C4-2B (cell line): ENCODE results near the gene RBMS1.
"Not testable (repeated sequence)": the region's sequence is repeated elsewhere in the genome, so short reads cannot be mapped to it uniquely, and the experiment has no call there.

Source experiments
- ZFX ChIP-seq: fragments of 450-650 bp; IDR thresholded peaks from 2 replicates; pipeline ENCODE4 v1.6.1; 2017
- TF ChIP-seq, protein P1 (sequence below): fragments of 450-650 bp; conservative IDR thresholded peaks from 2 replicates; pipeline ENCODE4 v1.5.1; 2017; ENCODE audit warnings: mild to moderate bottlenecking

DNA sequence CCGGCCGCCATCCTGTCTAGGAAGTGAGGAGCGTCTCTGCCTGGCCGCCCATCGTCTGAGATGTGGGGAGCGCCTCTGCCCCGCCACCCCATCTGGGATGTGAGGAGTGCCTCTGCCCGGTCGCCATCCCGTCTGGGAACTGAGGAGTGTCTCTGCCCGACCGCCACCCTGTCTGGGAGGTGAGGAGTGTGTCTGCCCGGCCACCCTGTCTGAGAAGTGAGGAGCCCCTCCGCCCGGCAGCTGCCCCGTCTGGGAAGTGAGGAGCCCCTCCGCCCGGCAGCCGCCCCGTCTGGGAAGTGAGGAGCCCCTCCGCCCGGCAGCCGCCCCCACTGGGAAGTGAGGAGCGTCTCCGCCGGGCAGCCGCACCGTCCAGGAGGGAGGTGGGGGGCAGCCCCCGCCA is 44.8 kb downstream of the RBMS1 start:
- TF ChIP-seq, protein P1, sequence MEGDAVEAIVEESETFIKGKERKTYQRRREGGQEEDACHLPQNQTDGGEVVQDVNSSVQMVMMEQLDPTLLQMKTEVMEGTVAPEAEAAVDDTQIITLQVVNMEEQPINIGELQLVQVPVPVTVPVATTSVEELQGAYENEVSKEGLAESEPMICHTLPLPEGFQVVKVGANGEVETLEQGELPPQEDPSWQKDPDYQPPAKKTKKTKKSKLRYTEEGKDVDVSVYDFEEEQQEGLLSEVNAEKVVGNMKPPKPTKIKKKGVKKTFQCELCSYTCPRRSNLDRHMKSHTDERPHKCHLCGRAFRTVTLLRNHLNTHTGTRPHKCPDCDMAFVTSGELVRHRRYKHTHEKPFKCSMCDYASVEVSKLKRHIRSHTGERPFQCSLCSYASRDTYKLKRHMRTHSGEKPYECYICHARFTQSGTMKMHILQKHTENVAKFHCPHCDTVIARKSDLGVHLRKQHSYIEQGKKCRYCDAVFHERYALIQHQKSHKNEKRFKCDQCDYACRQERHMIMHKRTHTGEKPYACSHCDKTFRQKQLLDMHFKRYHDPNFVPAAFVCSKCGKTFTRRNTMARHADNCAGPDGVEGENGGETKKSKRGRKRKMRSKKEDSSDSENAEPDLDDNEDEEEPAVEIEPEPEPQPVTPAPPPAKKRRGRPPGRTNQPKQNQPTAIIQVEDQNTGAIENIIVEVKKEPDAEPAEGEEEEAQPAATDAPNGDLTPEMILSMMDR = not testable (repeated sequence)
- not testable (repeated sequence) for TF ChIP-seq ZFX
